Measurements from ENCODE around the gene HSPB1.

GRCh38 chr7:76283254-76284159 lies 19.0 kb upstream of the HSPB1 start:
- TF ChIP-seq, protein P1, sequence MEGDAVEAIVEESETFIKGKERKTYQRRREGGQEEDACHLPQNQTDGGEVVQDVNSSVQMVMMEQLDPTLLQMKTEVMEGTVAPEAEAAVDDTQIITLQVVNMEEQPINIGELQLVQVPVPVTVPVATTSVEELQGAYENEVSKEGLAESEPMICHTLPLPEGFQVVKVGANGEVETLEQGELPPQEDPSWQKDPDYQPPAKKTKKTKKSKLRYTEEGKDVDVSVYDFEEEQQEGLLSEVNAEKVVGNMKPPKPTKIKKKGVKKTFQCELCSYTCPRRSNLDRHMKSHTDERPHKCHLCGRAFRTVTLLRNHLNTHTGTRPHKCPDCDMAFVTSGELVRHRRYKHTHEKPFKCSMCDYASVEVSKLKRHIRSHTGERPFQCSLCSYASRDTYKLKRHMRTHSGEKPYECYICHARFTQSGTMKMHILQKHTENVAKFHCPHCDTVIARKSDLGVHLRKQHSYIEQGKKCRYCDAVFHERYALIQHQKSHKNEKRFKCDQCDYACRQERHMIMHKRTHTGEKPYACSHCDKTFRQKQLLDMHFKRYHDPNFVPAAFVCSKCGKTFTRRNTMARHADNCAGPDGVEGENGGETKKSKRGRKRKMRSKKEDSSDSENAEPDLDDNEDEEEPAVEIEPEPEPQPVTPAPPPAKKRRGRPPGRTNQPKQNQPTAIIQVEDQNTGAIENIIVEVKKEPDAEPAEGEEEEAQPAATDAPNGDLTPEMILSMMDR (IDR thresholded peaks at IDR 0.05; ENCODE audit: poor library complexity) = no peak
- TF ChIP-seq EZH2 (IDR thresholded peaks at IDR 0.05; ENCODE audit: borderline replicate concordance) = no peak
- TF ChIP-seq EZH2phosphoT487 (IDR thresholded peaks at IDR 0.05; ENCODE audit: low read depth, severe bottlenecking, unreplicated experiment) = no peak

Measured in hepatocyte (in vitro differentiated cells).